Body of pancreas (tissue), 4 donors: Measurements from ENCODE around the gene SLC2A4.

Source experiments
- CTCF ChIP-seq, 7 experiments: fragments of 450-650 bp in 4 of 7; fragments of 200-600 bp in 3 of 7; sonication (generic) in 3 of 7; IDR thresholded peaks; one replicate each; pipeline ENCODE4 v1.5.1; 2016 to 2019; ENCODE audit warnings: antibody characterized with exemption in 7 of 7
- POLR2A ChIP-seq, 3 donors: fragments of 450-650 bp; IDR thresholded peaks; one replicate each; pipeline ENCODE4 v1.6.1; 2016; ENCODE audit warnings: antibody characterized with exemption in 3 of 3, mild to moderate bottlenecking in 2 of 3

DNA sequence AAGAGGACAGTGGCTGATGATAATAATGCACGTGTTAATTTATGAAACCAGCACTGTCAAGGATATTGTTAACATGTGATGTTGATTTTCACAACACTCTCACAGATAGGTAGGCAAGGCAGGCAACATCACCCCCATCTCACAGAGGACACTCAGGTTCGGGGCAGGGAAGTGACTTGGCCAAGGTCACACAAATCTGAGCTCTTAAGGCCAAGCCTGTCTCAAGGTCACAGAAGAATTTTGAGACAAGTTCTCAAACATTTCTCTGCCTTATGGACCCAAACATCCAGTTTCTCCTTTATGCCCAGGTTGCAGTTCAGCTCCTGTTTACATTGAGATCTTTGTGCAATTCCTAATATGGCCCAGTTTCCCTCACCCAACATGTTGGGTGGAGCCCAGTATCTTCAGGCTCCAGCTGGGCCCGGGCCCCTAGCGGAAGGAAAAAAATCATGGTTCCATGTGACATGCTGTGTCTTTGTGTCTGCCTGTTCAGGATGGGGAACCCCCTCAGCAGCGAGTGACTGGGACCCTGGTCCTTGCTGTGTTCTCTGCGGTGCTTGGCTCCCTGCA, 1.3 kb downstream of the SLC2A4 start:
- no peak for TF ChIP-seq CTCF (IDR thresholded peaks at IDR 0.05)
- TF ChIP-seq POLR2A (IDR thresholded peaks at IDR 0.05) = no peak
